Hepatocyte (in vitro differentiated cells): Measurements from ENCODE around the gene JRKL.
"Not testable (repeated sequence)": the region's sequence is repeated elsewhere in the genome, so short reads cannot be mapped to it uniquely, and the experiment has no call there.

ENCODE experiments used
- CTCF ChIP-seq: fragments of 200-600 bp; sonication (generic); IDR thresholded peaks from 2 replicates; pipeline ENCODE4 v1.5.1; 2016; ENCODE audit warnings: antibody characterized with exemption, mild to moderate bottlenecking; ENCODE audit not compliant: poor library complexity
- EZH2 ChIP-seq: fragments of 200-600 bp; sonication (generic); IDR thresholded peaks from 2 replicates; pipeline ENCODE4 v1.6.1; 2016; ENCODE audit warnings: antibody characterized with exemption, mild to moderate bottlenecking, borderline replicate concordance

DNA sequence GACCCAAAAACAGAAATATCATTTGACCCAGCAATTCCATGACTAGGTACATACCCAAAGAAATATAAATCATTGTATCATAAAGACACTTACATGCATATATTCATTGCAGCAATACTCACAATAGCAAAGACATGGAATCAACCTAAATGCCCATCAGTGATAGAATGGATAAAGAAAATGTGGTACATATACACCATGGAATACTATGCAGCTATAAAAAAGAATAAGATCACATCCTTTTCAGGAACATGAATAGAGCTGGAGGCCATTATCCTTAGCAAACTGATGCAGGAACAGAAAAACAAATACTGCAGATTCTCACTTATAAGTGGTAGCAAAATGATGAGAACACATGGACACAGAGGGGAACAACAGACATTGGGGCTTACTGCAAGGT, 42.8 kb downstream of the JRKL start:
- TF ChIP-seq CTCF, EZH2: not testable (repeated sequence)
